ENCODE measurements around the gene ZBTB2. TPM values are rescaled to one million over a fixed set of nuclear protein-coding genes. Genes with fewer than 3 reads are reported as not detected.

ZBTB2 gene
- total RNA-seq, 1 experiment from 2014 or later = 31.4 TPM

GRCh38 chr6:151379933-151380847 is 11.2 kb downstream of the ZBTB2 start:
- H2BK20ac ChIP-seq (ENCODE audit: low read depth, low read length, poor library complexity, severe bottlenecking) = no peak overlapping the region
- H2BK5ac ChIP-seq (ENCODE audit: insufficient read length, low read length) = no peak overlapping the region
- no peak overlapping the region for H3K9ac ChIP-seq (ENCODE audit: extremely low read depth, insufficient read length, low read length)
- peak overlapping the region; percentile 49 for H3K18ac ChIP-seq (ENCODE audit: insufficient read length, low read depth, low read length)
- Mint-ChIP-seq H3K27ac (peak overlapping the region; percentile 68 to 93 (median 82)), H3K4me3 (no peak overlapping the region), H3K9me3 (no peaks in the 10 kb centered on the region), H3K27me3 (ENCODE audit: low read depth) (no peaks in the 10 kb centered on the region), H3K4me1 (peaks cover 12 to 15% of the 10 kb centered on the region in 2 experiments), H3K36me3 (ENCODE audit: insufficient read depth in 1 of 3, low read depth in 3 of 3) (peaks cover 0 to 10% (median 2%) of the 10 kb centered on the region in 3 experiments; a peak in 3 of 7 replicates)
- 0 out of 2 replicates have a peak overlapping the region, but pooled peaks have one; percentile 37 for H3K14ac ChIP-seq (ENCODE audit: insufficient read depth, low read length)
- H2BK12ac ChIP-seq (ENCODE audit: insufficient read length, low read depth, low read length) = no peak overlapping the region
- H3K4ac ChIP-seq (ENCODE audit: low read depth, low read length) = no peak overlapping the region
- no peak overlapping the region for H2BK15ac ChIP-seq (ENCODE audit: low read depth, low read length)
- H3K4me1 ChIP-seq (ENCODE audit: insufficient read depth, low read length) = 0 out of 2 replicates have a peak, but pooled peaks cover 2% of the 10 kb centered on the region
- H3K79me1 ChIP-seq (ENCODE audit: insufficient read depth, low read depth, low read length, poor library complexity, severe bottlenecking) = peaks cover 2% of the 10 kb centered on the region
- H2BK120ac ChIP-seq (ENCODE audit: low read depth, low read length, poor library complexity, severe bottlenecking) = no peak overlapping the region
- no peak overlapping the region for H3K4me2 ChIP-seq (ENCODE audit: insufficient read depth, insufficient read length, low read length)
- no peak for DNase-seq
- H2AK5ac ChIP-seq (ENCODE audit: insufficient read length, low read length) = no peak overlapping the region
- H3K56ac ChIP-seq (ENCODE audit: insufficient read length, low read depth, low read length) = no peak overlapping the region
- no peak overlapping the region for H4K91ac ChIP-seq (ENCODE audit: insufficient read length, low read depth, low read length)
- no peak overlapping the region for H4K5ac ChIP-seq (ENCODE audit: insufficient read length, low read depth, low read length)
- WGBS (ENCODE audit: extremely low coverage, insufficient read length, low lambda C conversion rate) = no CpG with 5 or more reads among the region's 14 CpGs
- H3K79me2 ChIP-seq (ENCODE audit: insufficient read depth, low read length) = peaks cover 10% of the 10 kb centered on the region; the same call in 1 of the 2 replicates
- H3K27me3 ChIP-seq (ENCODE audit: insufficient read depth, low read length) = no peaks in the 10 kb centered on the region
- no peak overlapping the region for H4K8ac ChIP-seq (replicated peaks; ENCODE audit: insufficient read length, low read depth, low read length)
- H3K23ac ChIP-seq (ENCODE audit: insufficient read length, low read depth, low read length) = no peak overlapping the region
- no peak overlapping the region for H3T11ph ChIP-seq (ENCODE audit: low read length)
- no peak for TF ChIP-seq CTCF (conservative IDR thresholded peaks at IDR 0.05)
- H3K27ac ChIP-seq (ENCODE audit: insufficient read length, low read depth, low read length) = no peak overlapping the region
- H3K9me3 ChIP-seq (ENCODE audit: control insufficient read depth, low read depth, low read length) = no peaks in the 10 kb centered on the region
- no peak overlapping the region for H2AFZ ChIP-seq (ENCODE audit: low read length)
- no peaks in the 10 kb centered on the region for H4K20me1 ChIP-seq (ENCODE audit: control insufficient read depth, insufficient read depth, insufficient read length)
- H3K23me2 ChIP-seq (ENCODE audit: insufficient read length, low read depth, low read length, poor library complexity, severe bottlenecking) = no peaks in the 10 kb centered on the region
